ENCODE results near the gene RAB3C.

- no peak for TF ChIP-seq CTCF (IDR thresholded peaks at IDR 0.05)
- no peak for TF ChIP-seq REST (IDR thresholded peaks at IDR 0.05; ENCODE audit: insufficient read depth in 1 of 2, low read depth in 2 of 2, low read length in 1 of 2)
- no peak for TF ChIP-seq POLR2AphosphoS5 (IDR thresholded peaks at IDR 0.05; ENCODE audit: low read depth, low read length)
- no peak for TF ChIP-seq TCF7L2 (IDR thresholded peaks at IDR 0.05; ENCODE audit: low read depth, low read length)
- no peak for TF ChIP-seq SIN3A (IDR thresholded peaks at IDR 0.05; ENCODE audit: borderline replicate concordance, insufficient read depth, low read depth, low read length)
Measured at GRCh38 chr5:58542709-58543108, 40.2 kb upstream of the RAB3C start.

All from Panc1 (cell line).